ENCODE results near the gene NUDT16L1. TPM values are rescaled to one million over a fixed set of nuclear protein-coding genes. Genes with fewer than 3 reads are reported as not detected.
A peak's percentile ranks its signal among the peaks of the same experiment; 100 is the strongest.

NUDT16L1 gene
- total and polyA plus RNA-seq, 2 of the 13 experiments (the other 11 are each of a cell fraction or from before 2014, with no cell fraction given) = 28.0 to 40.5 TPM

- Histone ChIP-seq H3K9me3 (ENCODE audit: low read length) (no peaks in the 10 kb centered on the region), H3K36me3 (replicated peaks in 1 of 2; ENCODE audit: control insufficient read depth in 1 of 2, insufficient read depth in 2 of 2, low read length in 2 of 2) (no peaks in the 10 kb centered on the region), H3K27me3 (ENCODE audit: control insufficient read depth in 1 of 2, insufficient read depth in 2 of 2, low read length in 2 of 2) (no peaks in the 10 kb centered on the region), H3K9ac (ENCODE audit: insufficient read depth, low read depth, low read length) (no peak overlapping the region), H4K20me1 (ENCODE audit: insufficient read depth, low read length) (no peaks in the 10 kb centered on the region), H3K79me2 (ENCODE audit: insufficient read depth, low read length) (no peaks in the 10 kb centered on the region), H3K4me2 (ENCODE audit: low read depth, low read length) (no peak overlapping the region), H3K27ac (ENCODE audit: extremely low read length, insufficient read depth, low read length) (no peak overlapping the region), H3K4me1 (ENCODE audit: insufficient read depth, low read length) (peaks cover 14% of the 10 kb centered on the region), H2AFZ (ENCODE audit: low read length) (no peak overlapping the region), H3K4me3 (replicated peaks in 1 of 3; ENCODE audit: insufficient read depth in 1 of 3, low read depth in 2 of 3, low read length in 3 of 3) (no peak overlapping the region)
- FAIRE-seq (no peak), DNase-seq (ENCODE audit: low spot score) (no peak), ATAC-seq (peak; percentile 13; the same call in 2 of the 3 replicates)
- intact Hi-C loops (cut with micrococcal nuclease; ENCODE audit: unreplicated experiment) = no loop called here
- ChIA-PET CTCF (ENCODE audit: low intra/inter-chr PET ratio, low total read pairs) (no interaction called here), POLR2A (no interaction called here)
- TF ChIP-seq HIVEP1 (CRISPR knock-in tag; IDR thresholded peaks at IDR 0.05) (0 out of 2 replicates have a peak, but pooled peaks have one; percentile 39), AGO2 (optimal IDR thresholded peaks at IDR 0.05; ENCODE audit: low read depth, low read length) (peak; percentile 58), POLR2G (IDR thresholded peaks at IDR 0.05; ENCODE audit: low read depth, low read length) (0 out of 2 replicates have a peak, but pooled peaks have one; percentile 31), CHD2 (IDR thresholded peaks at IDR 0.05; ENCODE audit: low read depth, low read length) (no peak), NR3C1 (CRISPR knock-in tag; IDR thresholded peaks at IDR 0.05) (no peak), ZNF629 (CRISPR knock-in tag; conservative IDR thresholded peaks at IDR 0.05) (peak; percentile 71)
- 56% methylated on average over 9 of the region's 13 CpGs for WGBS (ENCODE audit: low lambda C conversion rate)
- in situ Hi-C loops (cut with HindIII; ENCODE audit: extremely low pct_ligation_motif_present, low pct_unique_long_range_greater_than_20kb) = no loop called here
- BruUV-seq (replicated peaks) = no TSS peak
Observed at GRCh38 chr16:4744555-4745273, 51.4 kb downstream of the NUDT16L1 start.

GRCh38 chr16:4745274-4745569, 51.9 kb downstream of the NUDT16L1 start:
- no peak overlapping the region for H3K9ac ChIP-seq (ENCODE audit: insufficient read depth, low read depth, low read length)
- CTCF ChIA-PET (ENCODE audit: low intra/inter-chr PET ratio, low total read pairs) = no interaction called here
- DNase-seq (ENCODE audit: low spot score) (no peak), FAIRE-seq (no peak), ATAC-seq (no peak)
- H4K20me1 ChIP-seq (ENCODE audit: insufficient read depth, low read length) = no peaks in the 10 kb centered on the region
- peaks cover 14% of the 10 kb centered on the region for H3K4me1 ChIP-seq (ENCODE audit: insufficient read depth, low read length)
- H3K4me2 ChIP-seq (ENCODE audit: low read depth, low read length) = no peak overlapping the region
- no peak overlapping the region for H3K27ac ChIP-seq (ENCODE audit: extremely low read length, insufficient read depth, low read length)
- H3K4me3 ChIP-seq (replicated peaks in 1 of 3; ENCODE audit: insufficient read depth in 1 of 3, low read depth in 2 of 3, low read length in 3 of 3) = no peak overlapping the region
- 72% methylated on average over 2 of the region's 3 CpGs for WGBS (ENCODE audit: low lambda C conversion rate)
- in situ Hi-C loops (cut with HindIII; ENCODE audit: extremely low pct_ligation_motif_present, low pct_unique_long_range_greater_than_20kb) (no loop called here), intact Hi-C loops (cut with micrococcal nuclease; ENCODE audit: unreplicated experiment) (no loop called here)
- no peaks in the 10 kb centered on the region for H3K79me2 ChIP-seq (ENCODE audit: insufficient read depth, low read length)
- no peaks in the 10 kb centered on the region for H3K36me3 ChIP-seq (replicated peaks in 1 of 2; ENCODE audit: control insufficient read depth in 1 of 2, insufficient read depth in 2 of 2, low read length in 2 of 2)
- H2AFZ ChIP-seq (ENCODE audit: low read length) = no peak overlapping the region
- H3K27me3 ChIP-seq (ENCODE audit: control insufficient read depth in 1 of 2, insufficient read depth in 2 of 2, low read length in 2 of 2) = no peaks in the 10 kb centered on the region
- BruUV-seq (replicated peaks) = no TSS peak
- POLR2A ChIA-PET = no interaction called here
- H3K9me3 ChIP-seq (ENCODE audit: low read length) = no peaks in the 10 kb centered on the region
- TF ChIP-seq AHDC1 (CRISPR knock-in tag; IDR thresholded peaks at IDR 0.05; ENCODE audit: borderline replicate concordance) = no peak
- no peak for TF ChIP-seq TERF1 (CRISPR knock-in tag; IDR thresholded peaks at IDR 0.05)

Data from HepG2 (cell line).